GM12874 (cell line): Measurements from ENCODE around the gene SLC24A3.

ENCODE experiments used
- CTCF ChIP-seq: IDR thresholded peaks from 2 replicates; pipeline ENCODE4 v1.5.1; 2011; ENCODE audit warnings: low read depth, mild to moderate bottlenecking, control low read depth, low read length, moderate library complexity; ENCODE audit not compliant: insufficient read depth

Gene SLC24A3

GRCh38 chr20:19466206-19466928 is 253.9 kb downstream of the SLC24A3 start:
- no peak for TF ChIP-seq CTCF

GRCh38 chr20:19473216-19473921 is 260.9 kb downstream of the SLC24A3 start:
- no peak for TF ChIP-seq CTCF

- no peak for TF ChIP-seq CTCF
These were observed 261.5 kb downstream of the SLC24A3 start for GRCh38 chr20:19473922-19474286.

- no peak for TF ChIP-seq CTCF
These were observed 266.0 kb downstream of the SLC24A3 start for GRCh38 chr20:19478320-19478895.

- TF ChIP-seq CTCF, result no peak
These were observed 270.3 kb downstream of the SLC24A3 start for GRCh38 chr20:19482726-19483125.

- TF ChIP-seq CTCF, result no peak
These were observed 270.9 kb downstream of the SLC24A3 start for GRCh38 chr20:19483309-19483708.

GRCh38 chr20:19486446-19486845 is 274.0 kb downstream of the SLC24A3 start:
- TF ChIP-seq CTCF, result no peak
